M059J (cell line): Measurements from ENCODE around the gene DYSF. TPM values are rescaled to one million over a fixed set of nuclear protein-coding genes. Genes with fewer than 3 reads are reported as not detected.

Experiments
- DNase-seq: peaks from one replicate; pipeline ENCODE4 v3.0.0-alpha.2; 2012; ENCODE audit warnings: low read depth
- total RNA-seq: library from RNA; depleted of rRNA; stranded (reverse); fragments of >200 nt; shearing (Covaris generic); gene quantifications from 2 replicates; pipeline ENCODE4 v1.2.3, GENCODE V29; 2014

The DYSF gene
- total RNA-seq, 1 experiment from 2014 or later = 0.81 TPM

DNA sequence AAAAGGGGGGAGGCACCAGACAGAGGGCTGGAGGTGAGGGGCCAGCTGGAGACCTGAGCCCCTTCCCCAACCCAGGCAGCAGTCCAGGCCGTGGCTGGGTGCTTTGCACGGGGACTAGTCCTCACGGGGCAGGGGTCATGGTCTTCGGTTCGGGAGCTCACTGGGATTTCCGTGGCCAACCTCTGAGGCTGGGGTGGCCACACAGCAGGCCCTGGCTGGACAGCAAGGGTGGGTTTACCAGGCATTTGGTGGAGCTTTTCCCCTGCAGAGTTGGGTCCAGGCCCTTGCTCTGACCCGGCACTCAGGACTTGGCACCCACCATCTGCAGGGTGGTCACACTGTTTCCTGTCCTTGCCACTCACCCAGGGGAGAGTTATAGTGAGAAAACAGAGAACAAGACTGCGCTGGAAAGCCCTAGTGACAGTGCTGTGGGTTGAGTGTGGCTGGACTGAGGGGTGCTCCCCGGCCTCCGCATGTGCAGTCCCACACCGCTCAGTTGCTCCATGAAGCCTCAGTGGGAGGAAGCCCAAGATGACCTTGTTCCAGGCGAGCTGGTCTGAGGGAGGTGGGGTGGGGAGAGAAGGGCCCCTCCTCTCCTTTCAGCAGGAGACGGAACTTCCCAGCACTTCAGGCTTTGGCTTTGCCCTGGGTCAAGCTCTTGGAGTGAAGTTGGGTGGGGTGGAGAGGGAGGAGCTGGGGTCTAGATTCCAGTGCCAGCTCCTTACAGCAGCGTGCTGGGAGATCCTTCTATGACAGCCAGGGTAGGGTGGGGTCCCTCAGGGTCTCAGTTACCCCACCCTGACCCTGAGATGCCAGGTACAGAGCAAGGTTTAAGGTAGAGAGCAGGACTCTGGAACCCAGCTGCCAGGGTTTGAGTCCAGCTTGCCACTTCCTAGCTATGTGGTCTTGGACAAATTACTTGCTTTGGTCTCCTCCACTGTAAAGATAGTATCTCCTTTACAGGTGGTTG is 219.8 kb downstream of the DYSF start:
- DNase-seq = no peak

DNA sequence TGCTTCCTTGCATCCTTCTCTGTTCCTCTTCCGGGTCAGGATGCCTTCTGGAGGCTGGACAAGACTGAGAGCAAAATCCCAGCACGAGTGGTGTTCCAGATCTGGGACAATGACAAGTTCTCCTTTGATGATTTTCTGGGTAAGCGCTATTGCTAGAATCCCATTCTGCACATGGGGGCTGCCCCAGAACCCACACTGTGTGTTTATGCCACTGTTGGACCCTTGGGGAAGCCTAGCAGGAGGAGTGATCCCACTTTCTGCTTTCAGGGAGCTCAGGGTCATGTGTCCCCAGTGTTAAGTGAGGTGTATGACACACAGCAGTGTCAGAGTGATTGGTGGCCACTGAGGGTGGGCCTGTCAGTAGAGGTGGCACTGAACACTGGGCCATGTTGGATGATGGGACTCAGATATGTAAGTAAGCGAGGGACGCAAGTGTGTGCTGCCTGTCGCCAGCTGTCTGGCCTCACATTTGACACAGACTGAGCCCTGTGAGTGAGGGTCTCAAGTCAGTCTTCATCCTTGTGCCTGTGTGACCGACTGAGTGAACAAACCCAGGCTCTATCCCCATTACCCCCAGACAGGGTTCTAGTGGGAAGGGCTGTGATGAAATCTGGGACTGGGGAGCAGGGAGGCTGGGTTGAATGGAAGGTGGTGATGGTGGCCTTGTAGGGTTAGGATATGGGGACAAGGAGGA is 220.9 kb downstream of the DYSF start:
- DNase-seq = no peak

DNA sequence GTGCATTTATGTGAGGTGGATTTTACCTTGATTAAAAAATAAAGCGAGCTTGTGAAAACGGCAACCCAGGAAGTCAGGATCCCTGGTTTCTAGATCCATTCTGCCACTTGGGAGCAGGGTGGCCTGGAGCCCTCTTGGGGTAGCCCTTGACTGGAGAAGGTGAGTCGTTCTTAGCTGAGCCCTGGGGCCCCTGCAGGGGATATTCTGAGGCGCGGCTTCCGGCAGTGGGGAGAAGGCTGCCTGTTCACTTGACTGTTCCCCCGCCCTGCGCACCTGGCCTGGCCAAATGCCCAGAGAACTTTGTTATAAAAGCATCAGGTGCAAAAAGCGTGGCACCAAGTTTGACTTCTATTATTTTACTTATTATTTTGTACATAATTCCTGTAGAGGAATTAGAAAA is 221.9 kb downstream of the DYSF start:
- no peak for DNase-seq

DNA sequence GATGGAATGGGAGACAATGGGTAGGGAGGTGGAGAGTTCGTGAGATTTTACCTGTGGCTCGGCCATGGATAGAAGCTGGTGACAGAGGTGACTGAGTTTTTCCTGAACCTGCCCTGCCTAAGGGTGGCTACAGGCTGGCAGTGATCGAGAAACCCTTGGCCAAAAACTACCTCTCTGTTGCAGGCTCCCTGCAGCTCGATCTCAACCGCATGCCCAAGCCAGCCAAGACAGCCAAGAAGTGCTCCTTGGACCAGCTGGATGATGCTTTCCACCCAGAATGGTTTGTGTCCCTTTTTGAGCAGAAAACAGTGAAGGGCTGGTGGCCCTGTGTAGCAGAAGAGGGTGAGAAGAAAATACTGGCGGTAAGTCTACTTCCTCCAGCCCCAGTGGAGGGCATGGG is 225.5 kb downstream of the DYSF start:
- DNase-seq = no peak

DNA sequence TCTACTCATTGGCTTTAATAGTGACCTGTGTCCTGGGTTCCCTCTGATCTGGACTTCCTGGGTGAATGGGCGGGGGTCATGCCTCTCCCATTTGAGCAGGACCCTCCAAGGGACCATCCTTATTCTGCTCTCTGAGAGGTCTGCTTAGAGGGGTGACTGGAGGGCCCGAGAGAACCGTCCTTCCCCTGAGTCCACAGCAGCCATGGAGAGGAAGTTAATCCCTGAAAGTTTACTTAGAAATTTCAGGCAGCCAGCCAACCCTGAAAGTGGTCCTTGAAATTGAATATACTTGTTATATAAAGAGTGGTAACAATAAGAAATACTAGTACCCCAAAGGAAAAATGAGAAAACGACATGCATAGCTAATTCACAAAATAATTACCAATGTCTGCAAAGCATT is 226.1 kb downstream of the DYSF start:
- no peak for DNase-seq

DNA sequence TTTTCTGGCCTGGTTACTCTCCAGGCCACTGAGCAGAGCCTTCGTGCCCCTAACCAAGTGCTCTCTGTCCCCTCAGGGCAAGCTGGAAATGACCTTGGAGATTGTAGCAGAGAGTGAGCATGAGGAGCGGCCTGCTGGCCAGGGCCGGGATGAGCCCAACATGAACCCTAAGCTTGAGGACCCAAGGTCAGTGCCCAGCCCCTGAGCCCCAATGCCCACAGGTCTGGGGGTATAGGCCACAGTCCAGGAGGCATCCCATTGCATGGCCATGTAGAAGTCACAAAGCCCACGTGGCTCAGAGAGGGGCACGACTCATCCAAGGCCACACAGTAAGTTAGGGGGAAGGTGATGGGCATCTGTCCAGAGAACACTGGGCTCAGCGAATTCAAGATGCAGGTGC is 227.6 kb downstream of the DYSF start:
- no peak for DNase-seq

DNA sequence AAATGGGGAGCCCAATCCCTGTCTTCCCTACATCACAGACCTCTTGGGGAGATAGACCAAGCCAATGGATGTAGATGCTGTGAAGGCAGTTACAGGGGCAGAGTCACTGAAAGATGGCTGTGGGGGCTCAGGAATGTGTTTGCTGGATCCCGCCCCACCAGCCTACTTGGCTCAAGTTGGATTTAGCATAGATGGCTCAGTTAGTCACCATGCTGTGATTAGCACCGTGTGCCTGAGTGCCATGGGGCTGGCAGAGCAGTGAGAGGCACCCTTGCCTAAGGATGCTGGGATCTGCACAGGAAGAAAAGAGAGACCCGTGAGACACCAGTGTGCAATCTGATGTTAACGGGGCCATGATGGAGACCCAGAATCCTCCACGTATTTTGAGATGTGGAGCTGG is 228.3 kb downstream of the DYSF start:
- DNase-seq = no peak

DNA sequence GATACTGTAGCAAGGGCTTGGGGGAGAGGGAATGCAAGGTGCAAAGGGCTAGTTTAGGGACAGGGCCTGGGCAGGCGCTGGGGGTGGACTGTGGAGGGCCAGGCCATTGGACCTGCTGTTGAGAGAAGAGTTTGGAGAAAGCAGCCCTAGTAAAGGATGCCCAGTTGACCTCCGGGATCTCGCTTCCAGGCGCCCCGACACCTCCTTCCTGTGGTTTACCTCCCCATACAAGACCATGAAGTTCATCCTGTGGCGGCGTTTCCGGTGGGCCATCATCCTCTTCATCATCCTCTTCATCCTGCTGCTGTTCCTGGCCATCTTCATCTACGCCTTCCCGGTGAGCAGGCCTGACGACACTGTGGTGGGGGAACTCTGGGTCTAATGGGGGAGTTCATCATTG is 229.0 kb downstream of the DYSF start:
- DNase-seq = no peak

DNA sequence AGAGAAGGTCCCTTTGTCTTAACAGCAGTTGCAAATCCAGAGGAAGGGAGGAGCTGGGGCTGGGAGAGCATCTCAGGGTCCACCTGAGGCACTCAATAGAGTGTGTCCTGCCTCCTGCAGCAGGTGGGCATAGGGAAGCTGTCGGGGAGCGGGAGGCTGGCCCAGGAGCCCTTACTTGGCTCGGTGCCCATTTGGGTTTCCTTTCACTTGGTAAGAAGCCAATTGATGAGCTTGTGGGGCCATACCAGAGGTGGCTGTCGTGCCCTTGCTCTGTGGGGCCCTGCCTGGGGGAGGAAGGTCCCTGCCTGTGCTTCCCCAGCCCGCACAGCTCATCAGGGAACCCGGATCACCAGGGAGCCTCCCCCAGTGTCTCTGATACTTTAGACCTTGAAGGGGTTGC is 229.7 kb downstream of the DYSF start:
- DNase-seq = no peak

DNA sequence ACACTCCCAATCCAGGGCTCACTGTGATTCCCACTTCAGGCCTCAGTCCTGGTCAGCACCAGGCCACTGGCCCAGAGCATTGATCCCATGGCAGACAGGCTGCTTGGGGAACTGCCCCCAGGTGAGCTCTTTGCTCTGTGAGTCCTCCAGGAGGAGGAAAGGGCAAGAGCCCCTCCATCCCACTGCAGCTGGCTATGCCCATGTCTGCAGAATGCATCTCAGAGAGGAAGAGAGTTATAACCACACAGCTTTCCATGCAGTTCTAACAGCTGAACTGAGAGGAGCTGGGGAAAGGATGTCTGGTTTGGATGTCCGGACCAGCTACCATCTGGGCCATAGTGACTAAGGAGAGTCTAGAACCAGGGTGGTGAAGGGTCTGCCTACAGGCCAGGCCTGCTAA is 230.3 kb downstream of the DYSF start:
- DNase-seq = no peak

DNA sequence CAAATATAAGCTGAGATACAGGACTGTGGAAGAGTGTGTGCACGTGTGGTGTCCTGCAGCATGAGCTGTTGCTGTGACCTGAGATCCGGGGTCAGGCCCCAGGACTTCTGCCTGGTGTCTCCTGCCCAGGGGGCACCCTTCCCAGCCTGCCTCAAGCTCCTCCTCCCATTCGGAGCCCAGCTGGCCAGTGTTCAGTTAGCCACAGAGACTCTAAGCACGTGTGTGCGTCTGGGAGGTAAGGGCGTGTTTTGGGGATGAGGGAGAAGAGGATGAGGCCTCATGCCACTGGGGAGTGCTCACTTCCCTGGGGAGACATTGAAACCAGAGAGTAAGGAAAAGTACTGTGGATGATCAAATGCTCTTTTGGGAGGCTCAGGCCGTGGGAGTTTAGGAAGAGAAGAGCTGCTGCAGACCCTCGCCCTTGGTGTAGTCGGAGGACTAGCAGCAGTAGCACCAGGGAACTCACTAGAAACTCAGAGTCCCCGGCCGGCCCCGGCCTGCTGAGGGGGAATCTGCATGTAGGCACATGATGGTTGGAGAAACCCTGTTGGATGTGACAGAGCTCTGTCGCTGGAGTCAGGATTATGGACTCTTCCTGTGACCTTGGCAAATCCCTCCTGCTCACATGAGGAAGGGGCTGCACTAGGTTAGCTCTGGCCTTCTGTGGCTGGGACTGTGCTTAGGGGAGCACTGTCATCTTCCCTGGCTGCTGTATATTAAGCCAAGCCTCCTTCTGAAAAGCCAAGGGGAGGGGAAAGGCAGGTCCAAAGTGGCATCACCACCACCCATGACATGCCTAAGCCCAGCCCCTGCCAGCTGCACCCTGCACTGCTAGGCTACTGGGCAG is 231.1 kb downstream of the DYSF start:
- DNase-seq = no peak

DNA sequence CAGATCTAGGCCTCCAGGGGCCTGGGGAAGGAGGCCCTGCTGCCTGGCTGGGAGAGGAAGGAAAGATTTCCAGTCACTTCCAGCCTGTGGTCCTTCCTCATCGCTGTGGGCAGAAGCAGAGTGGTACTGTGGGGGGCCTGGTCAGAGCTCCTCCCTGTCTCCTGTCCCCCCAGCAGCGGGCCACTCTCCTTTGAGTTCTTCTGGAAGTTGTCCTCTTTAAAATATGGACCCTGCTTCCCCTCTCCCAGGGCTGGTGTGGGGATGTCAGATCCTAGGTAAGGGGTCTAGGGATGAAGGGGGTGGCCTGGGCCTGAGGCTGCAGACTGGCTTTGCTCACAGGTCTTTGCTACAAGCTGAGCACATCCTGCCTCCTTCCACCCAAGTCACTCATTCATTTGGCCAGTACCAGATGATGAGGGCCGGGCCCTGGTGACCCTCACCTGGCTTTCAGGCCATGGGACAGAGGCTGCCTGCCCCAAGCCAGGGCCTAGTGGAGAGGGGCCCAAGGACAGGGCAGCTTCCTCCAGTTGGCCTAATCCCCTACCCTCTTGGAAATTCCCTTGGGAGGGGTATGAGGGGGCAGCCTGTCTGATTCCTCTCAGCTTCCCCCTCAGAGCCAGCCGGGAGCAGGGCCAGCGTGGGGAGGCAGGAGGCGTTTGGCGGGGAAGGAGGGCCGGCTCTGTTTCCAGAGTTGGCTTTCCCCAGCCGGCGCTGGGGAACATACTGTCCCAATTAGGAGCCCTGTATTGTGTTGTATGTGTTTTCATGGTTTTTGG is 231.9 kb downstream of the DYSF start:
- DNase-seq = no peak

DNA sequence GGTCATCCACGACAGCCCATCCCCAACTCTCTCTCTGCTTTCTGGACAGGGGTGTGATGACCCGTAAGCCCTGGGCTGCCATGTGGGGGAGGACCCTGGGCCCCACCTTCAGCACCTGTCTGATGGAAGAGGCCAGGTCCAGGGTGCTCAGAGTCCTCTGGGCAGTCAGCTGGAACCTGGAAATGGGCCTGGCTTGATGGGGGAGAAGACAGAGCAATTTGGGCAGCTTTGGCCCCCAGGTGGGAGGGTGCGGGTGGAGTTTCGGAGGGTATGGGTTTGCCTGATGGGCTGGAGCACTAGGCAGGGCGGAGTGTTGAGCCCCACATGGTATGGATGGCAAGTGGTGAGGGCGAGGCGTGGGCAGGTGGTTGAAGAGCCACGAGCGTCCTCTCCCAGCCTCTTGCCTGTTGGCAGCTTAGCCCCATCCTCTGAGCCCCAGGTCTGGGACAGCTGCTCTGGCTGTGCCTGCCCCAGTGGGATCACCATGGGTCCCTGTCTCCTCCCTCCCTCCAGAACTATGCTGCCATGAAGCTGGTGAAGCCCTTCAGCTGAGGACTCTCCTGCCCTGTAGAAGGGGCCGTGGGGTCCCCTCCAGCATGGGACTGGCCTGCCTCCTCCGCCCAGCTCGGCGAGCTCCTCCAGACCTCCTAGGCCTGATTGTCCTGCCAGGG is 232.7 kb downstream of the DYSF start:
- DNase-seq = no peak

DNA sequence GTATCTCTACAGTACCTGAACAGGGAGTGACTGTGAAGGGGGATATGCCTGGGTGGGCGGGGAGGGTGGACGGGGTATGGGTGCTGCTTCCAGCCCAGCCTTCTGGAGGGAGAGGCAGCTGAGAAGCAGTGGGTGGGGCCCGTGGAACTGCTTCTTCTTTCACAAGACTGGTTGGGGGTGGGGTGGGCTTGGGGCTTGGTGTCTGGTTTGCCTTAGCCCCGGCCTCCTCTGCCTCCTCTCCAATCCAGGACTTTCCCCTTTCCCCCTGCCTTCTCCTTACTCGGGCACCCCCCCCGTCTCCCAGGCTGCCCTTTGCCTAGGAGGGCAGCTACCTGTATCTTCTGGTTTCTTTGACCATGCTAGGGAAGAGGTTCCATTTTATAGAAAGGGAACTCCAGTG is 233.4 kb downstream of the DYSF start:
- no peak for DNase-seq

DNA sequence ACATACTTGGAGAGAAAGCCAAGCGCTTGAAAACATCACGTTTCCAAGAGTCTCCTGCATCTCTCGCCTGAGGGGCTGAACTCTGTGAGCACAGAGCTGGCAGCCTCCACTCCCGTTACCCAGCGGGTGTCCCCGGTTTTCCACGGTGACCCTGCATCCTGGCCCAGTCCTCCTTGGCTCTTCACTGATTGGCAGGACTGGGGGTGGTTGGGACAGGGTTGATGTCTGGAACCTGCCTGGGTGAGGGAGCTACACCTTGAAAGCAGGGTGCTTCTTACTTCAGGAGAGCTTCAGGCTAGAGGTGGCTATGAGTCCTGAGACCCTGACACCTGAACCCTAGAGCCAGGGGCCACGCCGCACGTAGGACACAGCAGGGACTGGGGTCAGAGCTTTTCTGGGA is 234.1 kb downstream of the DYSF start:
- DNase-seq = no peak

DNA sequence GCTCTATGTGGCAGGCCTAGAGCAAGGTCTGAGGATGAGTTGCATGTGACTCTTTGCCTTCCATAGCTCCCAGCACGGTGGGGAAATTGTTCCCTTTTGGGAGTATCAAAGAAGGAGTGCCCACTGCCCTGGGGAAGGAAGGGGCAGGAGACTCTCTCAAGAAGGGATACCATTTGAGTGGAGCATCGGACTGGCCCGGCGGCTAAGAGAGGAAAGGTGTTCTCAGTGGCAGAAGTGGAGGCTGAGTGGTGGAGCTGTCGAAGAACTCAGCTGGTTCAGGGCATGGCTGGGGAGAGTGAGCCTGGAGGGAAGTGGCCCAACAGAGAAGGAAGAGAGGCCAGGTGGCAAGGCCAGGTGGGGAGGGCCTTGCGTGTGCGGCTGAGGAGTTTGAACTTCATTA is 235.2 kb downstream of the DYSF start:
- DNase-seq = no peak

DNA sequence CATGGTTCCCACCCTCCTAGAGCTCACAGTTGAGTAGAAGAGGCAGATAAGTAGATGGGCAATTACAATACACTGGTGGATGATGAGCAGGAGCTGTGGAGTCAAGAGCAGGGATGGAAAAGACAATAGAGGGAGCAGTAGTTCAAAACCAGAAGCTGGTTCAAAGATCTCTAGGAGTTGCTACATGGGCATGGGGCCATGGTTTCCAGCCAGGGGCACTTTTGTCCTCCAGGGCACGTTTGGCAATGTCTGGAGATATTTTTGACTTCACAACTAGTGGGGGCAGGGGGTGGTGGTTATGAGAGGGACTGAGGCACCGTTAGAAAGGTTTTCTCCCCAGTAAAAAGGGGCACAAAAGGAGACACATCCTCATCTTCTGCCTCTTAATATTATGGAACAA is 236.0 kb downstream of the DYSF start:
- no peak for DNase-seq

DNA sequence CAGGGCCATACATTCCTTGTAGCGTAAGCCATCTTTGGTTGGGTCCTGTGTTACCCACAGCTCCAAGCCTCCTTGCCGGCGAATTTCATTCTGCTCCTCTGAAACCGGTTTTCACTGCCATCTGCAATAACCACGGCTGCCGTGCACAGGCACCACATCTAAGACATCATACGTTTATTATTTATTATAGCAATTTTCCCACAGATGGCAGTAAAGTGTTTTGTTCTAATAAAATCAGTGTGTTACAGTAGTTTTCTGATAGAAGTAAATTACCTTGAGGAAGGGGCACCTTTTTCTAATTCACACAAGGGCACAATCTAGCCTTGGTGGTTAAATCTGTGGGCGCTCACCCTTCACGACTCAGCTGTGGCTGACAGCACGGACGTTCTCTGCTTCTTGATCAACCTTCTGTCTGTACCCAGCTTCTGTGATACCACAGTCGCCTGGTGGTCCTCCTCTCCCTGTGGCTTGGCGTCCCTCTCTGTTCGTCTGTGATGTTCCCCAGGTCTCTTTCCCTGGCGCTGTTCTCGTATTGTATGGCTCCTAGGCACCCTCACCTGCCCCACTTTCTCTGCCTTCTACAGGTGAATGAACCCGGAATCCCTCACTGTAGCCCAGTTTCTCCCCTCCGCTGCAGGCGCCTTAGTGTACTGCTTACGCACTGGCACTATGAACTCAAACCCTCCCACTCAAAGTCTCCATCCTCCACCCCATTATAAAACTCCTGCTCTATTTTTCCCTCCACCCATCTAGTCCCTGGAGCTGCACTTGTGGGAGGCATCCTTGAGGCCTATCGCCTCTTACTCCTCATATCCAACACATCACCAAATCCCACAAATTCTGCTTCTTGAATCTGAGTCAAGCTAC is 236.8 kb downstream of the DYSF start:
- DNase-seq = no peak

DNA sequence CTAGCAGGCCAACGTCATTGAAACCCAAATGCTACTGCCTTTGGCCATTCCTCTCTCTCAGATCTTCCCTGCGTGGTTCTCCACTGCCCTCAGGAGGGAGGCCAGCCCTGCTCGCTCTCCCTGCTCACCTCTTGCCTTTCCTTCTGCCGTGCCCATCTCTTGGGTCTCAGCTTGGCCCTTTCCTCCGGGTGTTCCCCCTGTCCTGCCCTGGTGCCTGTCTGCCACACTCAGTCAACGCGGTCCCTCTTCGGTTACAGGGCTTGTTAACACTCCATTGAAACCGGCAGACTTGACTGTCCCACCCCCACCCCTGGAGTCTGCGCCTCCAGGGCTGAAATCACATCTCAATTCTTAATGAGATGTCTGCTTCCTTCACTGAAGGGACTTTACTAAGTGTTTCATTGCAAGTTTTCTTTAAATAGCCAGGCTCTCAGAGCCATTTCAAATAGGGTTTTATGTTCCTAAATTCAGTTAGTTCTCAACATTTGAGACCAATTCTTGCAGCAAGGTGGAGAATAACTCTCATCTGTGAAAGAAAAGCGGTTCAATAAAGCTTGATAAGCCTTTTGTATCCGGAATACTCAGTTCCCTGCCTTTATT is 237.6 kb downstream of the DYSF start:
- DNase-seq = no peak
